Astrocyte of the cerebellum (primary cell): ENCODE measurements around the gene GLCE.
A peak's percentile ranks its signal among the peaks of the same experiment; 100 is the strongest.
"Not testable (repeated sequence)": the region's sequence is repeated elsewhere in the genome, so short reads cannot be mapped to it uniquely, and the experiment has no call there.

Experiments used
- DNase-seq: peaks from one replicate; pipeline ENCODE4 v3.0.0-alpha.2; 2011; ENCODE audit warnings: low read depth
- H3K4me3 ChIP-seq: 2 replicates; pipeline ENCODE4 v1.5.1; 2011; ENCODE audit warnings: mild to moderate bottlenecking, low read depth, low read length, moderate library complexity
- in situ Hi-C: cut with HindIII; loops from 2 replicates; pipeline ENCODE4 v1.10.0; 2017; ENCODE audit warnings: low sequenced_read_pairs
- TF ChIP-seq, protein P1 (sequence below): IDR thresholded peaks from 2 replicates; pipeline ENCODE4 v1.5.1; 2012; ENCODE audit warnings: low read length, low read depth, moderate library complexity, mild to moderate bottlenecking; ENCODE audit errors: missing control alignments

The GLCE gene

DNA sequence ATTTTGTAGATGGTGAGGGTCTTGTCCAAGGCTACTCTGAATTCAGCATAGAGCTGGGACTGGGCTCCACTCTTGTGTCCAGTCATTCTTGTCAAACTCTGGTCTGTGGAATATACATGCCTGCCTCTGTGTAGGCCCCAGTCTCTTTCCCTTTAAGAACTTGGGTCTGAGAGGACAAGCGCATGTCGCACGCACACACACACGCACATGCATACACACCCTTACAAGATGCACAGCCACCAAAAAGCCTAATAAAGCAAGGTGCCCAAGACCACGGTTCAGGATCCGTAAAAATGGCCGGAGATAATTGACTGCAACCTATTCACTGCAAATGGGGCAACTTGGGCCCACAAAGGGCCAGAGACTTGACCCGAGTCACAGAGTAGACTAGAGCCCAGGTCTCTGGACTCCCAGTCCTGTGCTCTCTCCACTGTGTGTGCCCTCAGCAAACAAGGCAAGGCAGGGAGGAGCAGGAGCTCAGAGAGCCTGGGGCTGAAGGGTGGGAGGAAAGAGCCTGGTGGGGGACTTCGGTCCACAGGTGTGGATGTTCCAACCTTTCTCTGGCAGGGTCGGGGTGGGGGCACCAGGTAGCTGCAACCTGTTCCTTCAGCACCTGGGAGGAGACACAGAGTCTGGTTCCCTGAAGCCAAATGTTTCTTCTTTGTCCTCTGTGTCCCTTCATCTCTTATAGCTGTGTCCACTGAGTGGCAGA is 137.4 kb downstream of the GLCE start:
- TF ChIP-seq, protein P1, sequence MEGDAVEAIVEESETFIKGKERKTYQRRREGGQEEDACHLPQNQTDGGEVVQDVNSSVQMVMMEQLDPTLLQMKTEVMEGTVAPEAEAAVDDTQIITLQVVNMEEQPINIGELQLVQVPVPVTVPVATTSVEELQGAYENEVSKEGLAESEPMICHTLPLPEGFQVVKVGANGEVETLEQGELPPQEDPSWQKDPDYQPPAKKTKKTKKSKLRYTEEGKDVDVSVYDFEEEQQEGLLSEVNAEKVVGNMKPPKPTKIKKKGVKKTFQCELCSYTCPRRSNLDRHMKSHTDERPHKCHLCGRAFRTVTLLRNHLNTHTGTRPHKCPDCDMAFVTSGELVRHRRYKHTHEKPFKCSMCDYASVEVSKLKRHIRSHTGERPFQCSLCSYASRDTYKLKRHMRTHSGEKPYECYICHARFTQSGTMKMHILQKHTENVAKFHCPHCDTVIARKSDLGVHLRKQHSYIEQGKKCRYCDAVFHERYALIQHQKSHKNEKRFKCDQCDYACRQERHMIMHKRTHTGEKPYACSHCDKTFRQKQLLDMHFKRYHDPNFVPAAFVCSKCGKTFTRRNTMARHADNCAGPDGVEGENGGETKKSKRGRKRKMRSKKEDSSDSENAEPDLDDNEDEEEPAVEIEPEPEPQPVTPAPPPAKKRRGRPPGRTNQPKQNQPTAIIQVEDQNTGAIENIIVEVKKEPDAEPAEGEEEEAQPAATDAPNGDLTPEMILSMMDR, result no peak
- DNase-seq, result no peak
- in situ Hi-C loops, result no loop called here
- H3K4me3 ChIP-seq, result no peak overlapping the region

DNA sequence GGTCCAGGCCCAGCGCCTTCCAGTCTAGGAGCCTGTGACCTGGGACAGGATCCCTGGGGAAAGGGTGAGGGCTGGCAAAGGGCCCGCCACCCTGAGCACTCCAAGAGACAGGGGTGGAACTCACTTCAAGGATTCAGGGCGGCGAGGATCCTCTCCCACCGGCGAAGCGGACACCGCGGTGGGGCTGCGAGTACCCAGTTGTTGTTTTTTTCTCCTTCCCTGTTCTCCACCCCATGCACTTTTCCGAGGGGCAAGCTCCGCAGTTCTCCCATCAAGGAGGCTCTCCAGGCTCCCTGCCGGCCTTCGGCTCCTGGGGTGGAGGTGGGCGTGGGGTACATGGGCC is 137.9 kb downstream of the GLCE start:
- TF ChIP-seq, protein P1, result no peak
- in situ Hi-C loops, result no loop called here
- H3K4me3 ChIP-seq, result peak overlapping the region; percentile 35
- DNase-seq, result no peak

DNA sequence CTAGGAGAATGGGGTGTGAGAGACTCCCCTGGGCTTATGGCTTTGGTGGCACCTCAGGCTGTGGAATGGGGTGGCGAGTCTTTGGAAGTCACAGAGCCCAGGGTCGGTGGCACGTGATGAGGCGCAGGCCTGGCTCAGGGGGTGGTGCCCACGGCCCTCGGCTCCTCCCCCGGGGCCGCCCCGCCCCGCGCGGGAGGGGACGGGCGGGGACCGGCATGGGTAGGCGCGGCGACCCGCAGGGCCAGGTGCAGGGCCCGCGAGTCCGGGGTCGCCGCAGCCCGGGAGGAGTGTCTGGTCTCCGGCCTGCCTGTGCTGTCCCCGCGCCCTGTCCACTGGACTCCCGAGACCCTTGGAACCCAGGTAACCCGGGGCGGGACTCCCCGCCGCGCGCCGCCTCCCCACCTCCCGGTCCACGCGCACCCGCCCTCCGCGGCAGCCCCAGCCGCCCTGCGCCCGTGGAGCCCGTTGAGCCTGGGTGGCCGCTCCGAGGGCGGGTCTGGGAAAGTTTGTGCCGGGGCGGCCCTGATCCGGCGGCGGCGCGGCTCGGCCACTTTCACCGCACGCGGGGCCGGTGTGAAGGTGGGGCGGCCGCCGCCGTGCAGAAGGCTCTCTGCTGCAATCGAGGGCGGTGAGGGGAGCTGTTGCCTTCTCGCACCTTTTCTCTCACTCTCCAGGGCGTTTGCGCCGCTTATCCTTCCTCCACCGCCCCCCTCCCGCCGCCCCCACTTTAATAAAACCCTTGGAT is 138.4 kb downstream of the GLCE start, which contains the start of gene PAQR5:
Gene PAQR5 (plus strand): TSS at position 216 of the 745 bp plus-strand sequence. CDS start 61,169 bp downstream, outside the sequence.
- in situ Hi-C loops, result no loop called here
- TF ChIP-seq, protein P1, result no peak
- DNase-seq, result no peak
- peak within 1 kb of the TSS; percentile 35 for H3K4me3 ChIP-seq

DNA sequence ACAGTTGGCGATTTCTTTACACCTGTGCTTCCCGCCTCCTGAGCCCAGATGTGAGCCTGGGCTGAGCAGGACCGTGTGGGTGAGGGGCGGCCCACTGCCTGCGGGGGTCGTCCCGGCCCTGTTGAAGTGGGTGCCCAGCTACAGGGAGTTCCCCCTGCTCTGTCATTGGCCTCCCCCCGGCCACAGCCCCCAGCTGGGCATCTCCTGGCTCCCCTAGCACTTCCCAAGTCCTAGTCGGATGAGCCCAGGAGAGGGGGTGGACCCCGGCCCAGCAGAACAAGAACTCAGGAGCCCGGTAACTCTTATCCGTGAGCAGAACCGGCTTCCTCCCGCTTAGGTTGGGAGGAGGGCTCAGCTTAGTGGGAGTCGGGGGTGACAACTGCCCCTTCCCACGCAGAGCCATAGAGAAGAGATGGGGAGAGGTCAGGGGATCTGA is 139.0 kb downstream of the GLCE start:
- no peak for DNase-seq
- TF ChIP-seq, protein P1, result no peak
- in situ Hi-C loops, result no loop called here
- no peak overlapping the region for H3K4me3 ChIP-seq

DNA sequence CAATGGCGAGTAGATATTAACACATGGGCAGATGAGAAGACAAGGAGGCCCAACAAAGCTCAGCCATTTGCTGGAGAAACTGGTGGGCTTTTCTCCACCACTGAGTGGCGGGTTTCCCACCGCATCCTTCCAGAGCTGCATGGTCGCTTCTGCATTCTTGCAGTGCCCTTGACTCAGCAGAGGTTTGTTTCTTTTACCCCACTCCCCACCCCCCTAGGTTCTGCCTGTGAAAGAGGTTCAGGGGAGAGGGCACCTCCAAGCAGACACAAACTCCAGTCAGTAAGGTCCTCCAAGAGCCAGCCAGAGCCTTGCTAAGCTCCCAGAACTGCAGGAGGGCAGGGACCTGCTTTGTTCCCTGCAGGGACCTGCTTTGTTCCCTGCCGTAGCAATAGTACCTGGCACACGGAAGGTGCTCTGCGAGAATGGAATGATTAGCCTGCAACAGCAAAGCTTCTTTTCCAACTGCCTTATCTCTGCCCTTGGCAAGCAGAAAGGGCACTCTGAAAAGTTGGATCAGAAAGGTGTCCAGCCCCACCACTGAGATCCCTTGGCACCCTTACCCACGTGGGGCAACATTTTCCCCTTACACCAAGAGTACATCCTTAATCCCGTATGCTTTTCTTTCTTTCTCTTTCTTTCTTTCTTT is 139.6 kb downstream of the GLCE start:
- TF ChIP-seq, protein P1, result no peak
- in situ Hi-C loops, result no loop called here
- no peak for DNase-seq
- H3K4me3 ChIP-seq, result no peak overlapping the region

DNA sequence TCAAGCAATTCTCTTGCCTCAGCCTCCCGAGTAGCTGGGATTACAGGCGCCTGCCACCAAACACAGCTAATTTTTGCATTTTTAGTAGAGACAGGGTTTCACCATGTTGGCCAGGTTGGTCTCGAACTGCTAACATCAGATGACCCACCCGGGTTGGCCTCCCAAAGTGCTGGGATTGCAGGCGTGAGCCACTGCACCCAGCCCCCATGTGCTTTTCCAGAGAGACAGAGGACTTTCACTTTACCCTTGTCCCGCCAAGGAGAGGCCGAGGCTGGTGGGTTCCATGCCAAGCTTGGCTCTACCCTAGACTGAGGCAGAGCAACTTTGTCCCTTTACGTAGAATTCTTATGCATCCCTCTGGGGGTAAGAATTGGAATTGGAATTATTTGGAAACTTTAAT is 140.7 kb downstream of the GLCE start:
- in situ Hi-C loops, DNase-seq, H3K4me3 ChIP-seq: not testable (repeated sequence)

DNA sequence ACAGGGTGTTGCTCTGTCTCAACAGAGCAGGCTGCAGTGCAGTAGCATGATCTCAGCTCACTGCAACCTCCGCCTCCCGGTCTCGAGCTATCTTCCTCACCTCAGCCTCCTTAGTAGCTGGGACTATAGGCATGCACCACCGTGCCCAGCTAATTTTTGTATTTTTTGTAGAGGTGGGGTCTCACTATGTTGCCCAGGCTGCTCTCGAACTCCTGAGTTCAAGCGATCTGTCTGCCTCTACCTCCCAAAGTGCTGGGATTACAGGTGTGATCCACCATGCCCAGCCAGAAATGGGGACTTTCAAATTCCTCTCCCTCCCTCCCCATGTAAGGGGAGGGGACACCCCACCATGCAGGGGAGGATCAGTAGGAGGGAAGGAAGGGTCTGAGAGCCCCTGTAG is 141.7 kb downstream of the GLCE start:
- DNase-seq, in situ Hi-C loops, H3K4me3 ChIP-seq: not testable (repeated sequence)
